Brain microvascular endothelial cell (primary cell): Measurements from ENCODE around the gene GCNT1.

Source experiments
- DNase-seq: peaks from one replicate; pipeline ENCODE4 v3.0.0-alpha.2; 2020
- H3K27ac ChIP-seq: fragments of 250-450 bp; sonication (Bioruptor Pico); 2 replicates; pipeline ENCODE4 v1.5.1; 2020; ENCODE audit warnings: mild to moderate bottlenecking, moderate library complexity
- H3K27me3 ChIP-seq: fragments of 250-450 bp; sonication (Bioruptor Pico); replicated peaks from 2 replicates; pipeline ENCODE4 v1.5.1; 2020; ENCODE audit warnings: mild to moderate bottlenecking
- H3K36me3 ChIP-seq: fragments of 250-450 bp; sonication (Bioruptor Pico); replicated peaks from 2 replicates; pipeline ENCODE4 v1.5.1; 2020; ENCODE audit warnings: mild to moderate bottlenecking
- H3K4me3 ChIP-seq: 2 replicates; pipeline ENCODE4 v1.5.1; 2011; ENCODE audit warnings: low read depth, mild to moderate bottlenecking, control low read depth, low read length, moderate library complexity
- in situ Hi-C: cut with HindIII; loops from 2 replicates; pipeline ENCODE4 v1.10.0; 2017; ENCODE audit warnings: low sequenced_read_pairs, low pct_ligation_motif_present
- TF ChIP-seq, protein P1 (sequence below): IDR thresholded peaks from 2 replicates; pipeline ENCODE4 v1.5.1; 2011; ENCODE audit warnings: low read depth, mild to moderate bottlenecking, moderate library complexity, low read length, control low read depth, inconsistent platforms; ENCODE audit errors: missing control alignments

GCNT1 gene

DNA sequence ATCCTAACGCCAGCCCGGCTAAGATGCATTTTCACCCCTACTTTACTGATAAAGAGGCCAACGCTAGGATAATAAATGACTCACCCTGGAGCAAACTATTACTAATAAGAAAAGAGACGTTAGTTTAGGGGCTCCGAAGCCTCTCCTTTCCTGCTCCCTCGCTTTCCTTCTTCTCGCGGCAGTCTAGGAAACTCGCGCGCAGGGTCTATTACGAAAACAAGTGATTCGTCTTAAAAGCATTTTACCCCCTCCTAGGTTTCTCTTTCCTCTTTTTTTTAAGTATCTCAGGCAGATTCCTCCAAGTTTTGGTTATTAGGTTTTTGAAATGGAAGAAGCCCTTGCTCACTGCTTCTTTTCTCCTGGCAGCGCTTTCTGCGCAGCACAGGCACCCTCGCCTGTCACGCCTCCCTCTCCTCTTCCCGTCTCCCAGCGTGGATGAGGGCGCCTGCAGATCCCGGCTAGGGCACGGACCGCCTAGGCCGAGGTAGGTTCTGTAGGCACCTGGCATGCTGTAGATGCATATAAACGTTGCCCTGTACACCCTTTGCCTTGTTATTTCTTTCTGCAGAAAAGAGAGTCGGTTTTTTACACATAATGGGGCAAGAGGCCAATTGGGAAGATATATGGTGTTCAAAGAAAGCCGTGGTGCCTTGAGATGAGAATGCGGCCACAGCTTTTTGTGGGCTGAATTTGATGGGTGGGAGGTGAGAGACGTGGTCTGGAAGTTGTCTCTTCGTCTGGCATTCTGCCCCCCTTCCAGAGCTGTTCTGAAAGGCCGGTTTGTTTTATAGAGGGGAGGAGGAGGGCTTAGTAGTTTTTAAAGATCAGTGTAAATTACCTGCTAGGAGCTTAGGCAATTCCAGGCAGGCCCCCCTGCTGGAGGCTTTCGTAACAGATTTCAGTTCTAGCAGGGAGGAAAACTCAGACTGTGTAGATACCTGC is 983 bp downstream of the GCNT1 start:
- Histone ChIP-seq H3K27me3 (no peaks in the 10 kb centered on the region), H3K4me3 (peak overlapping the region; percentile 88), H3K36me3 (no peaks in the 10 kb centered on the region), H3K27ac (peak overlapping the region; percentile 6)
- in situ Hi-C loops, result loop anchor here (25.0 kb wide), 1 partner anchor 202 kb away; no protein-coding TSS in a partner anchor
- TF ChIP-seq, protein P1, sequence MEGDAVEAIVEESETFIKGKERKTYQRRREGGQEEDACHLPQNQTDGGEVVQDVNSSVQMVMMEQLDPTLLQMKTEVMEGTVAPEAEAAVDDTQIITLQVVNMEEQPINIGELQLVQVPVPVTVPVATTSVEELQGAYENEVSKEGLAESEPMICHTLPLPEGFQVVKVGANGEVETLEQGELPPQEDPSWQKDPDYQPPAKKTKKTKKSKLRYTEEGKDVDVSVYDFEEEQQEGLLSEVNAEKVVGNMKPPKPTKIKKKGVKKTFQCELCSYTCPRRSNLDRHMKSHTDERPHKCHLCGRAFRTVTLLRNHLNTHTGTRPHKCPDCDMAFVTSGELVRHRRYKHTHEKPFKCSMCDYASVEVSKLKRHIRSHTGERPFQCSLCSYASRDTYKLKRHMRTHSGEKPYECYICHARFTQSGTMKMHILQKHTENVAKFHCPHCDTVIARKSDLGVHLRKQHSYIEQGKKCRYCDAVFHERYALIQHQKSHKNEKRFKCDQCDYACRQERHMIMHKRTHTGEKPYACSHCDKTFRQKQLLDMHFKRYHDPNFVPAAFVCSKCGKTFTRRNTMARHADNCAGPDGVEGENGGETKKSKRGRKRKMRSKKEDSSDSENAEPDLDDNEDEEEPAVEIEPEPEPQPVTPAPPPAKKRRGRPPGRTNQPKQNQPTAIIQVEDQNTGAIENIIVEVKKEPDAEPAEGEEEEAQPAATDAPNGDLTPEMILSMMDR, result peak; percentile 64
- DNase-seq, result peak; percentile 55

DNA sequence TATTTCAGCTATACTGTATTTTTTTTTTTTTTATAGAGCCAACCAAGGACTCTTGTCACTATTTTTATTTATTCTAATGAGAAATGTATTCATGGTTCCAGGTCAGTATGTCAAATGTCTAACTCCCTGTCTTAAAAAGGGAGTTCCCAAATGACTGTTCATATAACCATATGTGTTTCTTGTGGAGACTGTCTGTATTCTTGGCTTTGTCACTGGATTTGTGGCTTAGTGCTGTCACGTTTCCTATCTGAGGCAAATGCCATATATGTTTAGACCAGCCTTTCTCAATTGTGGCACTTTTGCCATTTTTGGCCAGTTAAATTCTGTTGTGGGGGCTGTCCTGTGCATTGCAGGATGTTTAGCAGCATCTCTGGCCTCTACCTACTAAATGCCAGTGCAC is 3.1 kb downstream of the GCNT1 start:
- TF ChIP-seq, protein P1, result no peak
- in situ Hi-C loops, result loop anchor here (25.0 kb wide), 1 partner anchor 200 kb away; no protein-coding TSS in a partner anchor
- Histone ChIP-seq H3K36me3 (no peaks in the 10 kb centered on the region), H3K27ac (no peak overlapping the region), H3K4me3 (no peak overlapping the region), H3K27me3 (no peaks in the 10 kb centered on the region)
- DNase-seq, result no peak

DNA sequence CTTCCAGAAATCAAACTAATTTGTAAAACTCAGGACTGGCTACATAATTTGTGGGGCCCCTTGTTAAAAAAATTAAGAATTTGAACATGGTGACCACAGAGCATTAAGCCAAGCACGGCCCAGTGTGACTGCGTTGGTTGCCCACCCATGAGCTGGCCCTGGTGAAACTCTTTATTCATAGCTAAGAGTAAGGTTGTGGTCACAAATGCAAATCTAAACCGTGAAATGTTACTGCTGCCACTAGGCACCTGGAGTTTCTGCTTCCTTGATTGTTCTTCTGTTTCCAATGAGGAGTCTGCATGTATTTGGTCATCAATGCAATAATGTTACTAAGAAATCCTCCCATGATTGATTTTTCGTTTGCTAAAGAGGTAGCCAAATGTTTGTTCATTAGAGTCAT is 4.2 kb downstream of the GCNT1 start:
- TF ChIP-seq, protein P1, result no peak
- Histone ChIP-seq H3K27ac (no peak overlapping the region), H3K27me3 (no peaks in the 10 kb centered on the region), H3K4me3 (no peak overlapping the region), H3K36me3 (no peaks in the 10 kb centered on the region)
- in situ Hi-C loops, result loop anchor here (25.0 kb wide), 1 partner anchor 199 kb away; no protein-coding TSS in a partner anchor
- no peak for DNase-seq

DNA sequence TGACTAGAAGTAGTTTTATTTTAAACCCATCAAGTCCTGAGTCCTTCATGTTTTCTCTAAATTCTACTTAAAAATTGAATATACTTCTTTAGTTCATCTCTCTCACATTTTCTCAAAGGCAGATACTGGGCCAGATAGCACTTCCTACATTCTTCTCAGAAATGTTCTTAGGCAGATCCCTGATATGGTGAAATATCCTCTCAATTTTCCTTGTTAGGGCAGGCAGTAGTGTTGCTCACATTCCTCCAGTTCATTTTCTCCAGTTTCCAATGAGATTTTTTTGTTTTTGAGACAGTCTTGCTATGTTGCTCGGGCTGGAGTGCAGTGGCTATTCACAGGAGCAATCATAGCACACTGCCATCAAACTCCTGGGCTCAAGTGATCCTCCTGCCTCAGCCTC is 5.7 kb downstream of the GCNT1 start:
- no peak overlapping the region for H3K4me3 ChIP-seq
- no peak overlapping the region for H3K27ac ChIP-seq
- TF ChIP-seq, protein P1, result no peak
- in situ Hi-C loops, result loop anchor here (25.0 kb wide), 1 partner anchor 198 kb away; no protein-coding TSS in a partner anchor
- DNase-seq, result no peak
- H3K36me3 ChIP-seq, result no peaks in the 10 kb centered on the region
- no peaks in the 10 kb centered on the region for H3K27me3 ChIP-seq

DNA sequence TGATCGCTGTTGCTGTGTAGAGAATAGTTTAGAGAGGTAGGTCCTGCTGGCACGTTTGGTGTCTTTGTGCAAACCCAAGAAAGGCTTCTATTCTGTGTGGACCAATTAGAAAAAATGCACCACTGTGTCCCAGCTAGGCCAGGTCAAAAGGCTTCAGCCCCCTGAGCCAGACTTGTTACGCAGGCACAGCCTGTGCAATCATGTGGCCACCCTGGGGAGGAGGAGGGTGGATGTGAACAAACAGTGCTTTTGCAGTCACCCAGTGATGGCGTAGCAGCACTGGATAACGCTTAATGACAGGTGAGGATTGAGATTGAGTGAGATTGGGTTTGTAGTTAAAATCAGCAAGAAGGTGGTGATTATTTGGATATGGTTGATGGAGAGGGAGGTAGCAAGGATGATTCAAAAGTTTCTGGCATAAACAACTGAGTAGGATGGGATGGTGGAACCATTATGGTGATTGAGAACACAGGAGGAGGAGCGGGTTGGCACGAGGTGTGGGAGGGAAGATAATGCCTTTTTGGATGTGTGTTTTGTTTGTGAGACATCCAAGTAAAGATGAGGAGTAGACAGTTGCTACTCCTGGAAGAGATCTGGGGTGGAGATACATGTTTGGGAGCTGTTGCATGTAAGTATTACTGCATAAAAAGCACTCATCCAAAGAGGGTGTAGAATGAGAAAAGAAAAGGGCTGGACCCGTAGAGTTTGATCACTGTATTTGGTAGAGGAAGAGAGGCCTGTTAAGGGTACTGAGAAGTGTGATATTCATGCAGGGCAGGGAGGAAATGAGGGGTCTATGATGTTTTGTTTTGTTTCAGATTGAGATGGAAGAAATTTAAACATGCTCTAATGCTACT is 6.7 kb downstream of the GCNT1 start:
- H3K27ac ChIP-seq, result no peak overlapping the region
- H3K27me3 ChIP-seq, result no peaks in the 10 kb centered on the region
- no peak for DNase-seq
- in situ Hi-C loops, result loop anchor here (25.0 kb wide), 1 partner anchor 197 kb away; no protein-coding TSS in a partner anchor
- no peaks in the 10 kb centered on the region for H3K36me3 ChIP-seq
- H3K4me3 ChIP-seq, result no peak overlapping the region
- TF ChIP-seq, protein P1, result no peak
